GM19328 (cell line): Measurements from ENCODE around the gene NDUFS1.
"Not testable (repeated sequence)": the region's sequence is repeated elsewhere in the genome, so short reads cannot be mapped to it uniquely, and the experiment has no call there.

Experiments used
- ATAC-seq: cut with Tn5 transposase; IDR thresholded peaks from one replicate; pipeline ENCODE4 v1.9.1; 2021; ENCODE audit warnings: mild to moderate bottlenecking, moderate library complexity; ENCODE audit not compliant: unreplicated experiment

Gene NDUFS1

DNA sequence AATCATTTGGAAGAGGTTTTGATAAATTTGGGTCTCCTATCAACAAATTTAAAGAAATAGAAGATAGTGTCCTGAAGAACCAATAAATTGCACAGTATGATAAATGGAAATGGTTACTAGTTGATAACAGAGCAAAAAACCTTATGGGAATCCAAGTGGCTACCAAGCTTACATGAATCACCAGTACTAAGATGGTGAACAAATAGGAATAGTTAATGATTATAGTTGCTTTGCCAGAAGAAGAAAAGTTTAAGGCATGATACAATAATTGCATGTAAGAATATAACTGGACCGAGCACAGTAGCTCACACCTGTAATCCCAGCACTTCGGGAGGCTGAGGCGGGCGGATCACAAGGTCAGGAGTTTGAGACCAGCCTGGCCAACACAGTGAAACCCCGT lies 53.7 kb downstream of the NDUFS1 start:
- ATAC-seq, result no peak

DNA sequence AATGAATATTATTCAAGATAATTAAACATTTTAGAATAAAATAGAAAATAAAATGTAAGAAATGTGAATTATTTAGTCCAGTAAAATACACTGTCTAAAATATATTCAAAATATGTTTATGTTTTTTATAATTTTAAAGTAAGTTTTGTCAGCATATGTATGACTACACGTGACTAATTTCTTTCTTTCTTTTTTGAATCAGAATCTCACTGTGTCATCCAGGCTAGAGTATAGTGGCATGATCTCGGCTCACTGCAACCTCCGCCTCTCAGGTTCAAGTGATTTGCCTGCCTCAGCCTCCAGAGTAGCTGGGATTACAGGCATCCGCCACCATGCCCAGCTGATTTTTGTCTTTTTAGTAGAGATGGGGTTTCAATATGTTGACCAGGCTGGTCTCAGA lies 54.2 kb downstream of the NDUFS1 start:
- no peak for ATAC-seq

DNA sequence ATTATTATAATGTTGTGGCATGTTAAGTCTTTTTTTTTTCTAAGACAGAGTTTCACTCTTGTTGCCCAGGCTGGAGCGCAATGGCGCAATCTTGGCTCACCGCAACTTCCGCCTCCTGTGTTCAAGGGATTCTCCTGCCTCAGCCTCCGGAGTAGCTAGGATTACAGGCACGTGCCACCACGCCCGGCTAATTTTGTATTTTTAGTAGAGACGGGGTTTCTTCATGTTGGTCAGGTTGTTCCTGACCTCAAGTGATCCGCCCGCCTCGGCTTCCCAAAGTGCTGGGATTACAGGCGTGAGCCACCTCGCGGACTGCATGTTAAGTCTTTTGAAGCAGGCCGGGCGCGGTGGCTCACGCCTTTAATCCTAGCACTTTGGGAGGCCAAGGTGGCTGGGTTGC lies 60.4 kb downstream of the NDUFS1 start:
- not testable (repeated sequence) for ATAC-seq

DNA sequence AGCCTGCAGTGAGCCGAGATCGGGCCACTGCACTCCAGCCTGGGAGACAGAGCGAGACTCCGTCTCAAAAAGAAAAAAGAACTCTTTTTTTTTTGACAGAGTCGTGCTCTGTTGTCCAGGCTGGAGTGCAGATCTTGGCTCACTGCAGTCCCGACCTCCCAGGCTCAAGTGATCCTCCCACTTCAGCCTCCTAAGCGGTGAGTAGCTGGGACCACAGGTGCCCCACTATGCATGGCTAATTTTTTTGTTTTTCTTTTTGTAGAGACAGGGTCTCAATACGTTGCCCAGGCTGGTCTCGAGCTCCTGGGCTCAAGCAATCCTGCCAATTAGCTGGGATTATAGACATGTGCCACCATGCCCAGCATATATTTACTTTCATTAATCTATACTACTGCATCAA lies 60.8 kb downstream of the NDUFS1 start:
- no peak for ATAC-seq

DNA sequence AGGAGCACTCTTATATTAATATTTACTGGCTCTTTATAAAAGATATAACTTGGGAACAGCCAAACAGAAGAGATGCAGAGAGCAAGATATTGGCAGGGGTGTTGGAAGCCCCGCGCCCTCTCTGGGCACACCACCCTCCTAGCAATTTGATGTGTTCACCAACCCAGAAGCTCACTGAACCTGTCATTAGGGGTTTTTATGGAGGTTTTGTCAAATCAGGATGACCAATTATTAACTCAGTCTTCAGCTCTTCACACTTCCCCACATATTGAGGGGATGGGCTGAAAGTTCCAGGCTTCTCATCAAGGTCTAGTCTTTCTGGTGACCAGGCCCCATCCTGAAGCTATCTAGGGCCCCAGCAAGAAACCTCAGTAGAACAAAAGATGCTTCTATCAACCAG lies 62.4 kb downstream of the NDUFS1 start:
- ATAC-seq, result no peak

- no peak for ATAC-seq
Observed at GRCh38 chr2:206095536-206096332, 63.5 kb downstream of the NDUFS1 start.

GRCh38 chr2:206092297-206092696 lies 66.9 kb downstream of the NDUFS1 start:
- no peak for ATAC-seq

DNA sequence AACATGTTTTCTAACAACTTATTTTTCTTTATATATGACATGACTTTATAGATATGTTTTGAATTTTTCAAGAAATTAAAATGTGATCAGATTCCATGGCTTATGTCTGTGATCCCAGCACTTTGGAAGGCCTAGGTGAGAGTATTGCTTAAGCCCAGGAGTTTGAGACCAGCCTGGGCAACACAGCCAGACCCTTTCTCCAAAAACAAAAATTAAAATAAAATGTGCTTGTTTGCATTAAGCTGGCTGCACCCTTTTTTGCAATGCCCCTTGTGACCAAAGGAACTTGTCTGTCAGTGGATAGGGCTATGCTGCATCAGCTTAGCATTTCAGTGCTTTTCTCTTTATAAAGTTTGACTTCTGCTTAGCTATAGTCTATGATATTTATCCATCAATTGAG lies 71.0 kb downstream of the NDUFS1 start:
- ATAC-seq, result no peak

DNA sequence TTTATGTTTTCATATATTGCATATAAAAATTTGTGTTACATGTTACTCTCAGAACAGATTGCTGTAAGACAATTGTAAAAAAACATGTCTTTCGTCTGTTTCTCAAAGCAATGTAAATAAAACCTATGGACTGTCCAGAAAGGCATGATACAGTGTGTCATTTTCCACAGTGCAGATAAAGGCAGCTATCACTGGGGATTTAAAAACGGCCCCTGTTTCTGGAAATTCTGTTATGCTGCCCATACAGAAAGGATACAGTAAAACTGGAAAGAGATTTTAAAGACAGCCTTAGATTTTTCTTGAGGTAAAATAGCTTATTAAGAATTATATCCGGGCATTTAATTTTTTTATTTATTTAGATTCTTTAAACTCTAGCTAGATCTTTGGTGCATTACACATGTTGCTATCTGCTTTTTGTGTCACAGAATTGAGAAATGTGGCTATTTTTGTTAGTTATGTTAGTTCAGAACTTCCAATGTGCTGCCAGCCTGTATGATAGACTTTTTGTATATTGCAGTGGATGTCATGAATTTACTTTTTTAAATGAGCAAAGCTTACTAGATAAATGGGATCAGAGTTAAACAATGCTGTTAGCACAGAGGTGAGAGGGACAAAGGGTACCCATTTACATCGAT lies 72.4 kb downstream of the NDUFS1 start:
- no peak for ATAC-seq

- peak; percentile 81 for ATAC-seq
Observed at GRCh38 chr2:206085742-206086445, 73.3 kb downstream of the NDUFS1 start, which contains the start of gene INO80D. Gene INO80D (minus strand): TSS chr2:206086174. CDS start chr2:206063016, 23,158 bp downstream.

- ATAC-seq, result peak; percentile 28
Observed at GRCh38 chr2:206084870-206085741, 74.1 kb downstream of the NDUFS1 start.

DNA sequence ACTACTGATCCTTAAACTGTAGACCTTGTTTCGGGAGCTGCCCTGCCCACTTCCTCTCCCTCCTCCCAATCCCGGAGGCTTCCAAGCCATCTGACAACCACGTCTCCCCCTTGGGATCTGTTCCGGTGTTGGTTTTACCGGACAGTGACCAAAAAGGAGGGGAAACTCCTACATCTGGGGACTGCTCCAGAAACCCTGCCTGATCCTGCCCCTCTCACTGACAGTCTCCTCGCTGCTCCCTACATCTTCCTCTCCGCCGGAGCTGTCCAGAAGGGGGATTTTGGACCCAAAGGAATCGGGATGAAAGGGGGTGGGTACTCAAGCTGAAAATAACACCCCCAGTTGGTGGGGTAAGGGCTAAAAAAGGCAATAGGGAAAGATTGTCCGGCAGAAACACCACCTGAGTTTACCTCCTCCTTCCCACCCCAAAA lies 74.8 kb downstream of the NDUFS1 start:
- no peak for ATAC-seq

GRCh38 chr2:206083602-206084438 lies 75.4 kb downstream of the NDUFS1 start:
- ATAC-seq, result no peak

GRCh38 chr2:206082298-206082843 lies 76.9 kb downstream of the NDUFS1 start:
- ATAC-seq, result no peak

- ATAC-seq, result no peak
Observed at GRCh38 chr2:206080927-206081326, 78.3 kb downstream of the NDUFS1 start.

DNA sequence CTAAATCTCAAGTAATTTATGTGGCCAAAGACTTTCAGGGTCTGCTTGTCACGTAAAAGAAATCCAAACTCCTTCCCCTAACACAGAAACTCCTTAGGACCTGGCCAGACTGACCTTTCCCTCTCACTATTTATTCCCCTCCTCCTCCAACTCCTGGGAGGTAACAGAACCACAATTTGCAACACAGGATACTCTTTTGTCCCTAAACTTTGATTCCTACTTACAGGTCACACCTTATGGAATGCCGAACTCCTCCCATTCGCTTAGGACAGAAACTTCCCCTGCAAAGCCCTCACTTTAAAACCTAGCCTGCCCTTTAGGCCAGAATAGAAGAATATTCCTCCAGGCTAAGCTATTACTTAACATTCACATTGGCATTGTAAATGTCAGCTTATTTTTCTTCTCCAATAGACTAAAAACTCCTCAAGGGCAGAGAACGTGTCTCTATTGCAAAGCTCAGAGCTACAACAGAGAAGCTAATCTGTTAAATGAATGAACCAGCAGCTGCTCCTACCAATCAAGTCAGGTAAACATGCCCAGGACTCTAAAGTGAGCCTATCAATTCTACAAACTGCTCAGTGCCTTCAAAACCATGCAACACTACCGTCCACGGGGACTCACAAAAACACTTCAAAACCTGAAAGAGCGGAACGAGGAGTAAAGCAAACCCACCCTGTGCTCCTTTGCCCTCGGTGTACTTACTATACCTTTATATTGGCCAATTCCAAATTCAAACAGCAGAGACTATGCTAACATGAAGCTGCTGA lies 79.4 kb downstream of the NDUFS1 start:
- no peak for ATAC-seq

- ATAC-seq, result not testable (repeated sequence)
Observed at GRCh38 chr2:206077879-206078278, 81.4 kb downstream of the NDUFS1 start.

DNA sequence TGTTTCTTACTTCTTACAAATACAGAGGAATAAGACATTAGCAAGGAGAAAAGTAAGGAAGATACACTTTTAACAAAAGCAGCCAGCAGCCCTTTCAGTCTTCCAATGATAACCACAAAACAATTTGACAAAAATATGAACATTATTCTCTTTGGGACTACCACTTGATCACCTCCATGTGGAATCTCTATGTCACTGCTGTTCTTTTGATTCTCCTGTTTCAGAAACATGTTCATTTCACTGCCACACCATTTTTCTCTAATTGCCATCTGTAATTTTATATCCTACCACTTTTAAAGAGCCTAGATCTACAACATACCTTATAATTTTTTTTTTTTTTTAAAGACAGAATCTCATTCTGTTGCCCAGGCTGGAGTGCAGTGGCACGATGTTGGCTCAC lies 84.1 kb downstream of the NDUFS1 start:
- ATAC-seq, result no peak

GRCh38 chr2:206071807-206072206 lies 87.4 kb downstream of the NDUFS1 start:
- no peak for ATAC-seq
